Duodenal mucosa (tissue), 2 donors: ENCODE results near the gene HIRIP3.
"Not testable (repeated sequence)": the region's sequence is repeated elsewhere in the genome, so short reads cannot be mapped to it uniquely, and the experiment has no call there.

Source experiments
- H3K27ac ChIP-seq: one replicate; pipeline ENCODE4 v1.7.0; 2013; ENCODE audit warnings: low read depth, low read length
- H3K27me3 ChIP-seq, 2 donors: one replicate each; pipeline ENCODE4 v1.7.0; 2013; ENCODE audit warnings: low read length in 2 of 2, control low read depth in 1 of 2; ENCODE audit not compliant: insufficient read depth in 2 of 2, control insufficient read depth in 1 of 2
- H3K36me3 ChIP-seq, 2 donors: one replicate each; pipeline ENCODE4 v1.7.0; 2013; ENCODE audit warnings: low read length in 2 of 2, control low read depth in 1 of 2; ENCODE audit not compliant: insufficient read depth in 2 of 2, control insufficient read depth in 1 of 2
- H3K4me1 ChIP-seq, 2 donors: one replicate each; pipeline ENCODE4 v1.7.0; 2013; ENCODE audit warnings: low read length in 2 of 2, control low read depth in 1 of 2; ENCODE audit not compliant: insufficient read depth in 2 of 2, control insufficient read depth in 1 of 2
- H3K4me3 ChIP-seq, 2 donors: one replicate each; pipeline ENCODE4 v1.7.0; 2013; ENCODE audit warnings: low read length in 2 of 2, low read depth in 1 of 2
- H3K9ac ChIP-seq, 2 donors: one replicate each; pipeline ENCODE4 v1.7.0; 2013; ENCODE audit warnings: low read length in 2 of 2, low read depth in 1 of 2
- H3K9me3 ChIP-seq, 2 donors: one replicate each; pipeline ENCODE4 v1.7.0; 2013; ENCODE audit warnings: low read length in 2 of 2, control low read depth in 1 of 2; ENCODE audit not compliant: control insufficient read depth in 1 of 2

Gene HIRIP3

DNA sequence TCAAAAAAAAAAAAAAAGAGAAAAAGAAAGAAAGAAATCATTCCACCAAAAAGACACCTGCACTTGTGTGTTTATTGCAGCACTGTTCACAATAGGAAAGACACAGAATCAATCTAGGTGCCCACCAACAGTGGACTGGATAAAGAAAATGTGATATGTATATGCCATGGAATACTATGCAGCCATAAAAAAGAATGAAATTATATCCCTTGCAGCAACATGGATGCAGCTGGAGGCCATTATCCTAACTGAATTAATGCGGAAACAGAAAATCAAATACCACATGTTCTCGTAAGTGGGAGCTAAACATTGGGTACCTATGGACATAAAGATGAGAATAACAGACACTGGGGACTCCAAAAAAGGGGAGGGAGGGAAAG, 21.9 kb upstream of the HIRIP3 start:
- Histone ChIP-seq H3K27me3 (peaks cover 0 to under 1% of the 10 kb centered on the region in 2 donors), H3K9me3 (no peaks in the 10 kb centered on the region), H3K9ac (no peak overlapping the region), H3K36me3 (no peaks in the 10 kb centered on the region), H3K4me1 (peaks cover 8 to 9% of the 10 kb centered on the region in 2 donors), H3K27ac (no peak overlapping the region), H3K4me3 (no peak overlapping the region)

DNA sequence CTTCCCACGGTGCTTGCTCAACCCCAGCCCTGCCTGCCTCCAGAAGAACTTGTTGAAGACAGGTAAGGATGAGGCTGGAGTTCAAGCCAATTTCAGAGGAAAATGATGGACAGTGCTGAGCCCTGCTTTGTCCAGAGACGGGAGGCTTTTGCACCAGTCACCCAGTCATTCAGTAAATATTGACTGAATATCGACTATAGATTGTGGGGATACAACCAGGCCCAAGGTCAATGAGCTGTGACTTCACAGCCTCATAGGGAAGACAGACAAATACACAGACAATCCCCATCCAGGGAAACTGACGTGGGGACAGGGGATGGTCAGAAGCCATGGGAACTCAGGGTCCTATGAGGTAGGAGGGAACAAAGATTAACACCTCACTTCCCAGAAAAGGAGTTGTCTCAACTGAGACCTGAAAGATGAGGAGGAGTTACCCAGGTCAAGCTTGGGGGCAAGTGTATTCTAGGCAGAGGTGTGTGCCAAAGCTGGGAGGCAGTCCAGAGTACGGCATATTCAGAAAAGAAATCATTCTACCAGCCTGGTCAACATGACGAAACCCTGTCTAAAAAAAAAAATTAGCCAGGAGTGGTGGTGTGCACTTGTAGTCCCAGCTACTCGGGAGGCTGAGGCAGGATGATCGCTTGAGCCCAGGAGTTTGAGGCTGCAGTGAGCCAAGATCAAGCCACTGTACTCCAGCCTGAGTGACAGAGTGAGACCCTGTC, 21.3 kb upstream of the HIRIP3 start:
- H3K27me3 ChIP-seq: peaks cover 5 to 6% of the 10 kb centered on the region in 2 donors
- H3K36me3 ChIP-seq: no peaks in the 10 kb centered on the region
- H3K9ac ChIP-seq: no peak overlapping the region
- H3K4me1 ChIP-seq: peaks cover 6 to 9% of the 10 kb centered on the region in 2 donors
- H3K9me3 ChIP-seq: no peaks in the 10 kb centered on the region
- no peak overlapping the region for H3K4me3 ChIP-seq
- no peak overlapping the region for H3K27ac ChIP-seq

DNA sequence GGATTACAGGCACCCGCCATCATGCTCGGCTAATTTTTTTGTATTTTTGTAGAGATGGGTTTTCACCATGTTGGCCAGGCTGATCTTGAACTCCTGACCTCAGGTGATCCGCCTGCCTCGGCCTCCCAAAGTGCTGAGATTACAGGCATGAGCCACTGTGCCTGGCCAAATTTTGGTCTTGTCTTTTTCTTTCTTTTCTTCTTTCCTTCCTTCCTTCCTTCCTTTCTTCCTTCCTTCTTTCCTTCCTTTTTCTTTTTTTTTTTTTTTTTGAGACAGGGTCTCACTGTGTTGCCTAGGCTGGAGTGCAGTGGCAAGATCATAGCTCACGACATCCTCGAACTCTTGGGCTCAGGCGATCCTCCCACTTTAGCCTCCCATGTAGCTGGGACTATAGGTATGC, 20.0 kb upstream of the HIRIP3 start:
- H3K4me1 ChIP-seq, H3K9me3 ChIP-seq, H3K9ac ChIP-seq, H3K27ac ChIP-seq, H3K4me3 ChIP-seq, H3K36me3 ChIP-seq: not testable (repeated sequence)
- H3K27me3 ChIP-seq: peaks cover 11 to 12% of the 10 kb centered on the region in 2 donors

- H3K9ac ChIP-seq, H3K27ac ChIP-seq, H3K36me3 ChIP-seq, H3K4me3 ChIP-seq, H3K9me3 ChIP-seq: not testable (repeated sequence)
- H3K4me1 ChIP-seq: peaks cover 4 to 11% of the 10 kb centered on the region in 2 donors
- H3K27me3 ChIP-seq: peaks cover 17 to 25% of the 10 kb centered on the region in 2 donors
These were observed 17.2 kb upstream of the HIRIP3 start for GRCh38 chr16:30012598-30012997.

DNA sequence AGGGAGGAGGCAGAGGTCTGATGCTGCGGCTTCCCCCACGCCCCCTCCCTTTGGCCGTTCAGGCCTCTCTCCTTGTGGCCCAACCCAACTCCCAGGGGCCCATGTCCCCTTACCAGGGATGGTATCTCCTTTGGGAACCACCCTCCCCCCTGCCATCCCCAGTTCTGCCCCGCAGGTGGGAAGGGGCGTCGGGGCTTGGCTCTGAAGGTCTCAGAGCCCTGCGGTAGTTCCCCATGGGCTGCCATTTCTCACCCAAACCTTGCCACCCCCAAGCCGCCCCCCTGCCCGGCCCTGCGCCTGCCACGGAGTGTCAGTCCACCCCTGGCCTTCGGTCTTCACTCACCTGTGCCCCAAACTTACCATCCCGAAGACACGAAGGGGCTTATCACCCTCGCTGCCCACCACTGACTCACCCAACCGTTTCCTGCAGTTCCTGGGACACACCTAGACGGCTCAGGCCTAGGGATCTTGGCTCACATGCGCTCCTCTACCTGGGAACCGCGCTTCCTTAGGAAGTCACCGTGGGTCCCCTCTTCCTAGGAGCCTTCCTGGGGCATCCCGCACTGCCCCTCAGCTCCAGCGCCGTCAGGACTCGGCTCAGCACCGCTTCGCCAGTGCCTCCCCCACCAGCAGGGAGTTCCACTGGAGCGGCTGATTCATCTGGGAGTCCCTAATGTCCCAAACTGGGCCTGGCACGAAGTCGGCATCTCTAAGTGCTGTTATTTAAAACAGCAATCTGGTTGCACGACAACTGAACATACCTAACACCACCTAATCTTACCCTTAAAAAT, 16.5 kb upstream of the HIRIP3 start:
- Histone ChIP-seq H3K27ac (no peak overlapping the region), H3K27me3 (peaks cover 17 to 25% of the 10 kb centered on the region in 2 donors), H3K4me3 (no peak overlapping the region), H3K4me1 (peaks cover 4 to 11% of the 10 kb centered on the region in 2 donors), H3K36me3 (no peaks in the 10 kb centered on the region), H3K9me3 (no peaks in the 10 kb centered on the region), H3K9ac (no peak overlapping the region)

GRCh38 chr16:30010844-30011713, 15.7 kb upstream of the HIRIP3 start, which contains the start of gene DOC2A:
Gene DOC2A, minus strand, starts transcription at chr16:30011027. Its CDS starts 805 bp downstream, at chr16:30010222.
- no peak within 1 kb of the TSS for H3K9ac ChIP-seq
- H3K4me3 ChIP-seq: peak within 1 kb of the TSS in 1 of 2 donors; percentile 54
- peaks cover 17 to 25% of the 10 kb centered on the region in 2 donors for H3K27me3 ChIP-seq
- H3K4me1 ChIP-seq: peaks cover 4 to 11% of the 10 kb centered on the region in 2 donors
- H3K9me3 ChIP-seq: no peaks in the 10 kb centered on the region
- H3K27ac ChIP-seq: no peak within 1 kb of the TSS
- no peaks in the 10 kb centered on the region for H3K36me3 ChIP-seq

- Histone ChIP-seq H3K9me3 (no peaks in the 10 kb centered on the region), H3K4me3 (no peak overlapping the region), H3K27ac (no peak overlapping the region), H3K9ac (no peak overlapping the region), H3K4me1 (peaks cover 4 to 11% of the 10 kb centered on the region in 2 donors), H3K36me3 (no peaks in the 10 kb centered on the region), H3K27me3 (peaks cover 17 to 25% of the 10 kb centered on the region in 2 donors)
These were observed 14.8 kb upstream of the HIRIP3 start for GRCh38 chr16:30009990-30010843.

DNA sequence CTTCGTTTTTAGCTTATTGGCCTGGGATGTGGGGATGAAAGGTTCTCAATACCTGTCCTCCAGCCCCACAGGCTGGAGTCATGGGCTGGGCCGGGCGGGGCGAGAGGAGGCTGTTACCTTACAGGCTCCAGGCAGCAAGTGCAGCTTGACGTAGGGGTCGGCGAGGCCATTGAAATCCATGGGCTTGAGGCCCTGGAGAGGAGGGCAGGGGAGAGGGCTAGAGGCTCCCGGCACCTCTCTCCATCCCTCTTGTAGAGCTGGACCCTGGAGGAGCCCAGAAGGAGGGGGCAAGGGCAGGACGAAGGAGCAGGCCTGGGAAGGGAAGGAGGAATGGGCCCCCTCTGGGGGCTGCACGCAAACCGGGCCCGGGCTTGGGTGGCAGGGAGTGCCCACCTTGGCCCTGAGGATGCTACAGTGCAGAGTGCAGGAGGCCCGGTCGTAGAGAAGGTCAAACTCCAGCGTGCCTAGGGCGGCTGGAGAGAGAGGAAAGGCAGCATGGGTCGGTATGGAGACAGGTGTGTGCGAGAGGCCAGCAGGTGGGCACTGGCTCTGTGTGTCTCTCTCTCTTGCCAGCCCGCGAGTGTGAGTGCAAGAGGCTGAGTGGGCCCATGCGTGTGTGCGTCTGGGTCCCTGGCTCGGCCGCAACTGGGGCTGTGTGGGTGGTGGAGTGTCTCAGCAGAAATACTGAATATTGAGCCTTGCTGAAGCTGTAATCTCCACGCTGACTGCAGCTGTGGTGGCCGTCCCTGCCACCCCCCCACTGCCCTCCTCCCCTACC, 13.9 kb upstream of the HIRIP3 start:
- peaks cover 4 to 11% of the 10 kb centered on the region in 2 donors for H3K4me1 ChIP-seq
- H3K36me3 ChIP-seq: no peaks in the 10 kb centered on the region
- no peak overlapping the region for H3K4me3 ChIP-seq
- no peak overlapping the region for H3K27ac ChIP-seq
- H3K9ac ChIP-seq: no peak overlapping the region
- H3K27me3 ChIP-seq: peaks cover 17 to 25% of the 10 kb centered on the region in 2 donors
- H3K9me3 ChIP-seq: no peaks in the 10 kb centered on the region
